ENCODE measurements around the gene ARRB1.

DNA sequence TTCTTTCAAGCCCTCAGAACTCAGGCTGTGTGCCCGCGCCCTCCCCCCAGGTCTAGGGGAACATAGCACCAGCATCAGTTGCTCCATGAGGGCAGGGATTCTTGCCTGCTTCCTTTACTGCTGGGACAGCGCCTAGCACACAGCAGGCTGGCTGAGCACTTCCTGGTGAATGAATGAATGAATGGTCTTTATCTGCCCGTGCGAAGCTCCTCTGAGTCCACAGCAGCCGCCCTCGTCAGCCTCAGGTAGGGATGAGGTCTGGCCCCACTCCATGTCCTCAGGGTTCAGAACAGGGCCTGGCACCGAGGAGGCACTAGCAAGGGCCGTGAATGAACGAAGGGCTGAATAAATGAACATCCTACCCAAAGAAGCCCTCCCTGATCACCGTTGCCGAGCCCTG is 27.3 kb downstream of the ARRB1 start:
- TF ChIP-seq, protein P1, sequence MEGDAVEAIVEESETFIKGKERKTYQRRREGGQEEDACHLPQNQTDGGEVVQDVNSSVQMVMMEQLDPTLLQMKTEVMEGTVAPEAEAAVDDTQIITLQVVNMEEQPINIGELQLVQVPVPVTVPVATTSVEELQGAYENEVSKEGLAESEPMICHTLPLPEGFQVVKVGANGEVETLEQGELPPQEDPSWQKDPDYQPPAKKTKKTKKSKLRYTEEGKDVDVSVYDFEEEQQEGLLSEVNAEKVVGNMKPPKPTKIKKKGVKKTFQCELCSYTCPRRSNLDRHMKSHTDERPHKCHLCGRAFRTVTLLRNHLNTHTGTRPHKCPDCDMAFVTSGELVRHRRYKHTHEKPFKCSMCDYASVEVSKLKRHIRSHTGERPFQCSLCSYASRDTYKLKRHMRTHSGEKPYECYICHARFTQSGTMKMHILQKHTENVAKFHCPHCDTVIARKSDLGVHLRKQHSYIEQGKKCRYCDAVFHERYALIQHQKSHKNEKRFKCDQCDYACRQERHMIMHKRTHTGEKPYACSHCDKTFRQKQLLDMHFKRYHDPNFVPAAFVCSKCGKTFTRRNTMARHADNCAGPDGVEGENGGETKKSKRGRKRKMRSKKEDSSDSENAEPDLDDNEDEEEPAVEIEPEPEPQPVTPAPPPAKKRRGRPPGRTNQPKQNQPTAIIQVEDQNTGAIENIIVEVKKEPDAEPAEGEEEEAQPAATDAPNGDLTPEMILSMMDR (IDR thresholded peaks at IDR 0.05), result no peak
- TF ChIP-seq ZFX (IDR thresholded peaks at IDR 0.05; ENCODE audit: borderline replicate concordance), result no peak

Data from 22Rv1 (cell line).